HepG2 (cell line): Measurements from ENCODE around the gene ZMIZ1. TPM values are rescaled to one million over a fixed set of nuclear protein-coding genes. Genes with fewer than 3 reads are reported as not detected.

Experiments
- ATAC-seq: fragments of 200-7000 bp; cut with Tn5 transposase; 3 replicates; pipeline ENCODE4 v1.9.1; 2020; ENCODE audit warnings: mild to moderate bottlenecking, moderate library complexity
- BruUV-seq: library from RNA; stranded (reverse); fragments of 400-500 nt; replicated peaks from 2 replicates; lab custom pipeline; 2021; lab: Mats Ljungman, UMichigan
- CTCF ChIA-PET: fragments of 300-600 bp; formaldehyde crosslinking; extraction: SDS; loops from one replicate; lab custom pipeline; 2021; ENCODE audit warnings: low total read pairs, inconsistent platforms, low intra/inter-chr PET ratio; lab: Yijun Ruan, JAX
- POLR2A ChIA-PET: fragments of 350-600 bp; sonication (Branson Sonifier 250); formaldehyde crosslinking; loops from one replicate; lab custom pipeline; 2020; ENCODE audit warnings: antibody characterized with exemption, inconsistent platforms; lab: Yijun Ruan, JAX
- DNase-seq: peaks from one replicate; pipeline ENCODE4 v3.0.0-alpha.2; 2015; ENCODE audit warnings: low spot score
- FAIRE-seq: peaks from 3 replicates; lab custom pipeline; 2011; peaks lifted over from hg19 to GRCh38; lab: Jason Lieb, UNC
- H2AFZ ChIP-seq: one replicate; pipeline ENCODE4 v1.6.1; 2011; ENCODE audit warnings: low read length, inconsistent platforms
- H3K27ac ChIP-seq: fragments of 300-600 bp; 3 replicates; pipeline ENCODE4 v1.8.0; 2011; ENCODE audit warnings: mixed run types, mild to moderate bottlenecking, mixed read lengths, low read length, inconsistent platforms; ENCODE audit not compliant: insufficient read depth; ENCODE audit errors: extremely low read length
- H3K27me3 ChIP-seq, 2 experiments: fragments of 200-600 bp in 1 of 2; 2 replicates in 1 of 2; 3 replicates in 1 of 2; pipeline versions ENCODE4 v1.6.0 to v1.8.0; 2011; ENCODE audit warnings: low read length in 2 of 2, mild to moderate bottlenecking in 2 of 2, moderate library complexity in 2 of 2, inconsistent platforms in 1 of 2; ENCODE audit not compliant: insufficient read depth in 2 of 2, control insufficient read depth in 1 of 2
- H3K36me3 ChIP-seq, 2 experiments: fragments of 200-600 bp in 1 of 2; replicated peaks in 1 of 2; 2 replicates in 1 of 2; 3 replicates in 1 of 2; pipeline versions ENCODE4 v1.5.1 to v1.8.0; 2011; ENCODE audit warnings: low read length in 2 of 2, inconsistent platforms in 1 of 2; ENCODE audit not compliant: insufficient read depth in 2 of 2, control insufficient read depth in 1 of 2
- H3K4me1 ChIP-seq: 2 replicates; pipeline ENCODE4 v1.5.1; 2012; ENCODE audit warnings: low read length, inconsistent platforms; ENCODE audit not compliant: insufficient read depth
- H3K4me2 ChIP-seq: 2 replicates; pipeline ENCODE4 v1.6.0; 2011; ENCODE audit warnings: low read depth, low read length, inconsistent platforms
- H3K4me3 ChIP-seq, 3 experiments: fragments of 200-600 bp in 1 of 3; sonication (generic), shearing (Covaris generic) in 1 of 3; replicated peaks in 1 of 3; 2 replicates each; pipeline ENCODE4 v1.5.1; 2011 to 2016; ENCODE audit warnings: low read length in 3 of 3, inconsistent platforms in 2 of 3, low read depth in 2 of 3, mild to moderate bottlenecking in 2 of 3, control low read depth in 1 of 3, mixed read lengths in 1 of 3; ENCODE audit not compliant: insufficient read depth in 1 of 3
- H3K79me2 ChIP-seq: one replicate; pipeline ENCODE4 v1.6.1; 2011; ENCODE audit warnings: low read length, inconsistent platforms; ENCODE audit not compliant: insufficient read depth
- H3K9ac ChIP-seq: 2 replicates; pipeline ENCODE4 v1.6.0; 2011; ENCODE audit warnings: mild to moderate bottlenecking, low read depth, low read length, inconsistent platforms; ENCODE audit not compliant: insufficient read depth
- H3K9me3 ChIP-seq: 2 replicates; pipeline ENCODE4 v1.5.1; 2012; ENCODE audit warnings: mild to moderate bottlenecking, low read length
- H4K20me1 ChIP-seq: 2 replicates; pipeline ENCODE4 v1.6.0; 2011; ENCODE audit warnings: inconsistent platforms, mild to moderate bottlenecking, low read length, moderate library complexity; ENCODE audit not compliant: insufficient read depth
- ATM ChIP-seq: fragments of 450-650 bp; IDR thresholded peaks from 2 replicates; pipeline ENCODE4 v1.7.1; 2017; ENCODE audit warnings: mild to moderate bottlenecking, borderline replicate concordance
- CHD2 ChIP-seq: IDR thresholded peaks from 2 replicates; pipeline ENCODE4 v1.6.1; 2011; ENCODE audit warnings: low read depth, low read length, improper control_type of control experiment
- GZF1 ChIP-seq: sonication (generic); formaldehyde crosslinking; IDR thresholded peaks from 2 replicates; pipeline ENCODE4 v1.5.1; 2020; ENCODE audit warnings: mild to moderate bottlenecking, missing genetic modification reagents
- KLF11 ChIP-seq: IDR thresholded peaks from 2 replicates; pipeline ENCODE4 v1.6.1; 2016; ENCODE audit warnings: missing compliant biosample characterization
- MAFG ChIP-seq: sonication (generic); formaldehyde crosslinking; IDR thresholded peaks from 2 replicates; pipeline ENCODE4 v1.5.1; 2020; ENCODE audit warnings: mild to moderate bottlenecking, missing genetic modification reagents
- MED8 ChIP-seq: sonication (generic); formaldehyde crosslinking; IDR thresholded peaks from 2 replicates; pipeline ENCODE4 v1.8.1; 2023; ENCODE audit warnings: mild to moderate bottlenecking, missing genetic modification reagents; ENCODE audit not compliant: insufficient replicate concordance
- NKX3-1 ChIP-seq: sonication (generic); formaldehyde crosslinking; IDR thresholded peaks from 2 replicates; pipeline ENCODE4 v1.5.0; 2020; ENCODE audit warnings: missing genetic modification reagents
- NR2F2 ChIP-seq: IDR thresholded peaks from 2 replicates; pipeline ENCODE4 v1.6.1; 2012; ENCODE audit warnings: low read depth, inconsistent platforms, borderline replicate concordance
- POLR2AphosphoS5 ChIP-seq: IDR thresholded peaks from 2 replicates; pipeline ENCODE4 v1.6.1; 2012; ENCODE audit warnings: low read depth, low read length
- PRMT3 ChIP-seq: sonication (generic); formaldehyde crosslinking; IDR thresholded peaks from 2 replicates; pipeline ENCODE4 v1.8.1; 2022; ENCODE audit warnings: low read depth, mild to moderate bottlenecking, moderate library complexity, missing genetic modification reagents, borderline replicate concordance
- REL ChIP-seq: sonication (generic); formaldehyde crosslinking; conservative IDR thresholded peaks from 2 replicates; pipeline ENCODE4 v1.8.0; 2022; ENCODE audit warnings: mild to moderate bottlenecking, missing genetic modification reagents, moderate library complexity
- RNF2 ChIP-seq: fragments of 450-650 bp; conservative IDR thresholded peaks from 2 replicates; pipeline ENCODE4 v1.6.1; 2016; ENCODE audit warnings: low read depth
- SPEN ChIP-seq: sonication (generic); formaldehyde crosslinking; IDR thresholded peaks from 2 replicates; pipeline ENCODE4 v1.5.1; 2020; ENCODE audit warnings: low read depth, mild to moderate bottlenecking, missing genetic modification reagents
- ZNF547 ChIP-seq: sonication (generic); formaldehyde crosslinking; IDR thresholded peaks from 2 replicates; pipeline ENCODE4 v1.5.1; 2020; ENCODE audit warnings: mild to moderate bottlenecking, missing genetic modification reagents
- ZNF7 ChIP-seq: IDR thresholded peaks from 2 replicates; pipeline ENCODE4 v1.6.1; 2016; ENCODE audit warnings: missing biosample characterization, missing genetic modification reagents
- ZSCAN25 ChIP-seq: sonication (generic); formaldehyde crosslinking; IDR thresholded peaks from 2 replicates; pipeline ENCODE4 v1.8.0; 2022; ENCODE audit warnings: mild to moderate bottlenecking, missing genetic modification reagents
- WGBS: methylation state at CpG from one replicate; pipeline ENCODE4 v1.1.6; 2017; ENCODE audit warnings: low lambda C conversion rate; 5-methylcytosine and 5-hydroxymethylcytosine counted together
- in situ Hi-C: cut with HindIII; loops from 2 replicates; pipeline ENCODE4 v1.10.0; 2017; ENCODE audit warnings: low pct_unique_long_range_greater_than_20kb; ENCODE audit not compliant: extremely low pct_ligation_motif_present
- intact Hi-C: fragments of 100-400 bp; cut with micrococcal nuclease; formaldehyde crosslinking; loops from one replicate; pipeline ENCODE4 v1.10.0; 2022; ENCODE audit not compliant: unreplicated experiment
- polyA plus RNA-seq, 8 experiments: library from polyadenylated mRNA; depleted of rRNA in 3 of 8; stranded (reverse) in 7 of 8; unstranded in 1 of 8; fragments of >200 nt; fragmentation: Illumina TruSeq in 4 of 8; extraction: Trizol in 4 of 8; gene quantifications; 2 replicates each; pipeline versions ENCODE4 v1.2.1 to v1.2.3, GENCODE V29; 2011 to 2016; ENCODE audit warnings: low read depth in 4 of 8, missing spikeins in 1 of 8, mixed read lengths in 1 of 8; ENCODE audit not compliant: insufficient read depth in 1 of 8
- total RNA-seq, 5 experiments: library from RNA; depleted of rRNA; stranded (reverse); fragments of >200 nt; fragmentation: Illumina TruSeq; extraction: Trizol; gene quantifications; 2 replicates each; pipeline ENCODE4 v1.2.3, GENCODE V29; 2016; ENCODE audit warnings: low read depth in 1 of 5
- TF ChIP-seq, protein P1 (sequence below): sonication (generic); formaldehyde crosslinking; IDR thresholded peaks from 2 replicates; pipeline ENCODE4 v1.4.0; 2020; ENCODE audit warnings: missing genetic modification reagents

ZMIZ1 gene
- total and polyA plus RNA-seq, 2 of the 13 experiments (the other 11 are each of a cell fraction or from before 2014, with no cell fraction given): 5.3 to 10.2 TPM

GRCh38 chr10:79020605-79021004 is 48.2 kb upstream of the ZMIZ1 start:
- no peaks in the 10 kb centered on the region for H4K20me1 ChIP-seq
- intact Hi-C loops: no loop called here
- no peak overlapping the region for H3K4me3 ChIP-seq
- H3K4me2 ChIP-seq: no peak overlapping the region
- H3K27ac ChIP-seq: no peak overlapping the region
- no peaks in the 10 kb centered on the region for H3K79me2 ChIP-seq
- WGBS: 0% methylated on average over 6 of the region's 6 CpGs
- H3K27me3 ChIP-seq: peaks cover 0 to 17% of the 10 kb centered on the region in 2 experiments; a peak in 2 of 5 replicates
- FAIRE-seq: no peak
- no peak for ATAC-seq
- no peaks in the 10 kb centered on the region for H3K9me3 ChIP-seq
- H2AFZ ChIP-seq: no peak overlapping the region
- in situ Hi-C loops: no loop called here
- no peak for DNase-seq
- peaks cover 76% of the 10 kb centered on the region for H3K4me1 ChIP-seq
- TF ChIP-seq ZSCAN25 (CRISPR knock-in tag) (no peak), MAFG (CRISPR knock-in tag) (no peak), CHD2 (no peak), POLR2AphosphoS5 (no peak), ATM (no peak), REL (no peak), ZNF7 (CRISPR knock-in tag) (no peak), PRMT3 (CRISPR knock-in tag) (no peak), MED8 (CRISPR knock-in tag) (no peak), NKX3-1 (CRISPR knock-in tag) (no peak), GZF1 (CRISPR knock-in tag) (no peak), ZNF547 (CRISPR knock-in tag) (no peak), SPEN (no peak), NR2F2 (no peak), KLF11 (CRISPR knock-in tag) (no peak), RNF2 (no peak)
- TF ChIP-seq, protein P1, sequence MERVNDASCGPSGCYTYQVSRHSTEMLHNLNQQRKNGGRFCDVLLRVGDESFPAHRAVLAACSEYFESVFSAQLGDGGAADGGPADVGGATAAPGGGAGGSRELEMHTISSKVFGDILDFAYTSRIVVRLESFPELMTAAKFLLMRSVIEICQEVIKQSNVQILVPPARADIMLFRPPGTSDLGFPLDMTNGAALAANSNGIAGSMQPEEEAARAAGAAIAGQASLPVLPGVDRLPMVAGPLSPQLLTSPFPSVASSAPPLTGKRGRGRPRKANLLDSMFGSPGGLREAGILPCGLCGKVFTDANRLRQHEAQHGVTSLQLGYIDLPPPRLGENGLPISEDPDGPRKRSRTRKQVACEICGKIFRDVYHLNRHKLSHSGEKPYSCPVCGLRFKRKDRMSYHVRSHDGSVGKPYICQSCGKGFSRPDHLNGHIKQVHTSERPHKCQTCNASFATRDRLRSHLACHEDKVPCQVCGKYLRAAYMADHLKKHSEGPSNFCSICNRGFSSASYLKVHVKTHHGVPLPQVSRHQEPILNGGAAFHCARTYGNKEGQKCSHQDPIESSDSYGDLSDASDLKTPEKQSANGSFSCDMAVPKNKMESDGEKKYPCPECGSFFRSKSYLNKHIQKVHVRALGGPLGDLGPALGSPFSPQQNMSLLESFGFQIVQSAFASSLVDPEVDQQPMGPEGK (CRISPR knock-in tag): no peak
- CTCF ChIA-PET: no interaction called here
- POLR2A ChIA-PET: interaction anchor here (1.7 kb wide), 1 partner anchor 47 kb away, joined by 5 read pairs; no protein-coding TSS in a partner anchor
- BruUV-seq: no TSS peak
- H3K36me3 ChIP-seq: no peaks in the 10 kb centered on the region
- H3K9ac ChIP-seq: no peak overlapping the region
